NCI-H1092 (cell line): ENCODE data around the gene ANK3.

ENCODE experiments used
- DNase-seq: peaks from one replicate; lab custom pipeline; 2025; lab: John Stamatoyannopoulos, UW

The ANK3 gene

GRCh38 chr10:60175441-60175971, 214.2 kb downstream of the ANK3 start:
- no peak for DNase-seq

GRCh38 chr10:60172363-60172990, 217.2 kb downstream of the ANK3 start:
- no peak for DNase-seq

GRCh38 chr10:60171436-60172013, 218.2 kb downstream of the ANK3 start:
- no peak for DNase-seq

GRCh38 chr10:60170250-60170649, 219.4 kb downstream of the ANK3 start:
- DNase-seq = no peak

GRCh38 chr10:60169111-60169510, 220.6 kb downstream of the ANK3 start:
- DNase-seq = no peak

- no peak for DNase-seq
Observed at GRCh38 chr10:60167050-60167449, 222.6 kb downstream of the ANK3 start.

- DNase-seq = no peak
Observed at GRCh38 chr10:60163786-60164185, 225.9 kb downstream of the ANK3 start.

- no peak for DNase-seq
Observed at GRCh38 chr10:60162631-60163030, 227.0 kb downstream of the ANK3 start.

GRCh38 chr10:60155943-60156683, 233.6 kb downstream of the ANK3 start:
- DNase-seq = no peak

GRCh38 chr10:60155099-60155877, 234.4 kb downstream of the ANK3 start:
- no peak for DNase-seq

- no peak for DNase-seq
Observed at GRCh38 chr10:60149003-60149402, 240.7 kb downstream of the ANK3 start.

GRCh38 chr10:60148266-60148840, 241.3 kb downstream of the ANK3 start:
- no peak for DNase-seq

- no peak for DNase-seq
Observed at GRCh38 chr10:60147576-60148265, 242.0 kb downstream of the ANK3 start.

- no peak for DNase-seq
Observed at GRCh38 chr10:60147025-60147424, 242.7 kb downstream of the ANK3 start.

- DNase-seq = no peak
Observed at GRCh38 chr10:60144099-60144498, 245.6 kb downstream of the ANK3 start.

GRCh38 chr10:60142736-60143135, 246.9 kb downstream of the ANK3 start:
- no peak for DNase-seq

GRCh38 chr10:60141896-60142559, 247.6 kb downstream of the ANK3 start:
- DNase-seq = no peak

- DNase-seq = no peak
Observed at GRCh38 chr10:60140651-60141632, 248.7 kb downstream of the ANK3 start.

GRCh38 chr10:60139798-60140566, 249.7 kb downstream of the ANK3 start:
- no peak for DNase-seq
